SJCRH30 (cell line): ENCODE results near the gene RWDD1. TPM values are rescaled to one million over a fixed set of nuclear protein-coding genes. Genes with fewer than 3 reads are reported as not detected.
A peak's percentile ranks its signal among the peaks of the same experiment; 100 is the strongest.

Experiments
- DNase-seq, 2 experiments: peaks; one replicate each; pipeline ENCODE4 v3.0.0-alpha.2; 2015 to 2020
- H3K27ac ChIP-seq: fragments of 250-450 bp; sonication (Bioruptor Pico); 2 replicates; pipeline ENCODE4 v1.5.1; 2020; ENCODE audit warnings: mild to moderate bottlenecking, moderate library complexity
- H3K27me3 ChIP-seq: fragments of 250-450 bp; sonication (Bioruptor Pico); 2 replicates; pipeline ENCODE4 v1.5.1; 2020; ENCODE audit warnings: mild to moderate bottlenecking, moderate library complexity
- H3K36me3 ChIP-seq: fragments of 250-450 bp; sonication (Bioruptor Pico); 2 replicates; pipeline ENCODE4 v1.5.1; 2020; ENCODE audit warnings: mild to moderate bottlenecking, moderate library complexity
- H3K4me1 ChIP-seq: fragments of 250-450 bp; sonication (Bioruptor Pico); 2 replicates; pipeline ENCODE4 v1.5.1; 2020; ENCODE audit warnings: mild to moderate bottlenecking, moderate library complexity
- H3K4me3 ChIP-seq: fragments of 250-450 bp; sonication (Bioruptor Pico); 2 replicates; pipeline ENCODE4 v1.5.1; 2020; ENCODE audit warnings: mild to moderate bottlenecking, moderate library complexity
- H3K9me3 ChIP-seq: fragments of 250-450 bp; sonication (Bioruptor Pico); replicated peaks from 2 replicates; pipeline ENCODE4 v1.5.1; 2020; ENCODE audit warnings: mild to moderate bottlenecking, moderate library complexity
- total RNA-seq: library from RNA; depleted of rRNA; stranded (reverse); fragments of >200 nt; shearing (Covaris generic); gene quantifications from 2 replicates; pipeline ENCODE4 v1.2.3, GENCODE V29; 2014

The RWDD1 gene
- total RNA-seq, 1 experiment from 2014 or later: 57.0 TPM

- Histone ChIP-seq H3K4me3 (no peak within 1 kb of the TSS), H3K27me3 (no peaks in the 10 kb centered on the region)
- DNase-seq: no peak
Observed at GRCh38 chr6:116545651-116546050, 25.7 kb upstream of the RWDD1 start, which contains the start of gene TRAPPC3L. Gene TRAPPC3L, minus strand, starts transcription at chr6:116545684. Its CDS starts 170 bp downstream, at chr6:116545514.

DNA sequence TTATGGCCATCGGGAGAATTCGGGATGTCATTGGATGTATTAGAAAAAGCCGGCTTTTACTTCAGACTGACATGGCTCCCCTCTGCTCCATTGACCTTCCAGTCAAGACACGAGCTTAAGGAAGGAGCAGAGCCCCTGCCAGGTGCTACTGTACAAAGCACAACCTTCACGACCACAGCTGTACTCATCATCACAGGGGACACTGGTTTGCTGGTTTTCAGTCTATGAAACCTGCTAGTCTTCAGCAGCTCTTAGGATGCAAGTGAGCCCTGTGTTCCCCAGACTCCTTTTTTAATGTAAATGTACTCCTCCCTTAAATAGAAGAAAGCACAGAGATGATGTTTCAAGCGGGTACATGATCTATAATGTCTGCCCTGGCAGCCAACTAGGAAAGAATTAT, 23.9 kb upstream of the RWDD1 start:
- Histone ChIP-seq H3K9me3 (no peaks in the 10 kb centered on the region), H3K36me3 (no peaks in the 10 kb centered on the region), H3K27me3 (no peaks in the 10 kb centered on the region), H3K4me3 (no peak overlapping the region), H3K27ac (no peak overlapping the region), H3K4me1 (peaks cover 19% of the 10 kb centered on the region)
- DNase-seq: no peak

More at GRCh38 chr6:116545651-116546050, 25.7 kb upstream of the RWDD1 start, which contains the start of gene TRAPPC3L:
- H3K27ac ChIP-seq: no peak within 1 kb of the TSS
- H3K4me1 ChIP-seq: peaks cover 24% of the 10 kb centered on the region
- H3K9me3 ChIP-seq: no peaks in the 10 kb centered on the region
- no peaks in the 10 kb centered on the region for H3K36me3 ChIP-seq

DNA sequence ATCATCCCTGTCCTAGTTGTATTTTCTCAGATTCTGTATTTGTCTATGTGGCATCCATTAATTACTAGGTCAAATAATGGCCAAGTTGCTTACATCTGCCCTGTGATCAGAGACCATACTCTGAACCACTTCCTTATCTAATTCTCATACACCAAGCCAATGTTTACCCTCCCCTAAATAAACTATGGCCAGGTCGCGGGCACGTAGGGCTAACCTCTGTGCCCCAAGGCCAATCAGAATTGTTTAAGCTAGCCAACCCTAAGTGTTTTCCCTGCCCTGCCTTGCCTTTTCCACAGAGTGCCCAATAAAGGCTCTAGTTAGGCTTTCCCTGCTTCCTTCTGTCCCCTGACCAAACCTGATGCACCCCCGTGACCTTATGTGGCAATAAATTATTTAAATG, 20.5 kb upstream of the RWDD1 start:
- DNase-seq: no peak
- Histone ChIP-seq H3K27ac (no peak overlapping the region), H3K4me3 (no peak overlapping the region), H3K36me3 (no peaks in the 10 kb centered on the region), H3K9me3 (no peaks in the 10 kb centered on the region), H3K27me3 (no peaks in the 10 kb centered on the region), H3K4me1 (no peaks in the 10 kb centered on the region)

DNA sequence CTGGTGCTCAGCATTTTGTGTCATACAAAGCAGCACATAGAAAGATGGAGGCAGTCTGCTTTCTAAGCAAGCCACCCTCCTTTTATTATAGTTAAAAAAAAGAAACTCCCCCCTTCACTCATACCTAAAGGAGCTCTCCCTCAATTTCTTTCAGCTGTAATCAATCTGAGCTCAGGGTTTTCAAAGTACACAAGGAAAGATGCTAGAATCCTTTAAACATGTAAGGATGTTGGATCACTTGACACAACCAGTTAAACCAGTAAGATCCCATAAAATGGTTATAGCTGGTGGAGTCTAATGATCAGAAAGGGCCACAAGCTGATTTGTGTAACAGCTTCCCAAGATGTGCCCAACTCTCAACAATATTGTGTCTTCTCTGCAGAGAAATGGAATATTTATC, 17.9 kb upstream of the RWDD1 start, which contains the start of gene CALHM4:
CALHM4 (plus strand) TSS at position 301 of the 400 bp plus-strand sequence; CDS start at position 344, 43 bp downstream.
- Histone ChIP-seq H3K4me3 (no peak within 1 kb of the TSS), H3K27ac (no peak within 1 kb of the TSS), H3K27me3 (no peaks in the 10 kb centered on the region), H3K4me1 (peaks cover 4% of the 10 kb centered on the region; the same call in 1 of the 2 replicates), H3K36me3 (no peaks in the 10 kb centered on the region), H3K9me3 (no peaks in the 10 kb centered on the region)
- no peak for DNase-seq

DNA sequence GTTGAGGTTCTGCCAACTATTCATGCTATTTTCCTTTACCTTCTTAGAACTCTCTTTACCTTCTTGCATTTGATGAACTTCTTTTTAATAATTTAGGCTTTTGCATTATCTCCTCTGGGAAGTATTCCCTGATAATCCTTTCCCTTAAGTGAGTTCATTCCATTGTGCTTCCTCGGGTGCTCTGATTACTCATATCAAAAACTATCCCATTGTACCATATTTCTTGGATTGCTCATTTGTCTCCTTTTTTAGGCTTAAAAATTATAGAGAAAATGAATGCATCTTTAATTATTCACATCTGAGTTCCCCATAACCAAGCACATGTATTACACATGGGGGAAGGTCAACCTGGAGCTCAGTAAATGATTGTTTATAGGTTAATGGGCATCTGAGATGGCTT, 15.2 kb upstream of the RWDD1 start:
- DNase-seq: no peak
- H3K27me3 ChIP-seq: no peaks in the 10 kb centered on the region
- no peaks in the 10 kb centered on the region for H3K36me3 ChIP-seq
- H3K4me3 ChIP-seq: no peak overlapping the region
- no peaks in the 10 kb centered on the region for H3K9me3 ChIP-seq
- H3K27ac ChIP-seq: no peak overlapping the region
- H3K4me1 ChIP-seq: peaks cover 4% of the 10 kb centered on the region; the same call in 1 of the 2 replicates

DNA sequence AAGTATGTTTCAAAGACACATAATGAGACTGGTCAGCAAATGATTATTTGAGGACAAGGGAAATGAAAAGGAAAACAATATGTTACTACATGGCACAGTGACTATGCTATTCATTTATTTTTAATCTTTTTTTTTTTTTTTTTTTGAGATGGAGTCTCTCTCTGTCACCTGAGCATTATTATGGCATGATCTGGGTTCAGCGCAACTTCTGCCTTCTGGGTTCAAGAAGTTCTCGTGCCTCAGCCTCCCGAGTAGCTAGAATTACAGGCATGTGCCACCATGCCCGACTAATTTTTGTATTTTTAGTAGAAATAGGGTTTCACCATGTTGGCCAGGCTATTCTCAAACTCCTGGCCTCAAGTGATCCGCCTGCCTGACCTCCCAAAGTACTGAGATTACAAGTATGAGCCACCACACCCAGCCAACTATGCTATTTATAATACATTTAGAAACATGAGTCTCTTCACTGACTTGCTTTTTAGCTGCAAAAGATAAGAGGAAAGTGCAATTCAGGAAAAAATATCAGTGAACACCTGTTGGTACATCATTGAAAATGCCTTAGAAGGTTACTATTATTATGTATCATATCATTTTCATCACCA, 14.4 kb upstream of the RWDD1 start:
- H3K36me3 ChIP-seq: no peaks in the 10 kb centered on the region
- H3K27me3 ChIP-seq: no peaks in the 10 kb centered on the region
- no peaks in the 10 kb centered on the region for H3K9me3 ChIP-seq
- DNase-seq: no peak
- H3K4me3 ChIP-seq: no peak overlapping the region
- H3K4me1 ChIP-seq: peaks cover 4% of the 10 kb centered on the region; the same call in 1 of the 2 replicates
- H3K27ac ChIP-seq: no peak overlapping the region

DNA sequence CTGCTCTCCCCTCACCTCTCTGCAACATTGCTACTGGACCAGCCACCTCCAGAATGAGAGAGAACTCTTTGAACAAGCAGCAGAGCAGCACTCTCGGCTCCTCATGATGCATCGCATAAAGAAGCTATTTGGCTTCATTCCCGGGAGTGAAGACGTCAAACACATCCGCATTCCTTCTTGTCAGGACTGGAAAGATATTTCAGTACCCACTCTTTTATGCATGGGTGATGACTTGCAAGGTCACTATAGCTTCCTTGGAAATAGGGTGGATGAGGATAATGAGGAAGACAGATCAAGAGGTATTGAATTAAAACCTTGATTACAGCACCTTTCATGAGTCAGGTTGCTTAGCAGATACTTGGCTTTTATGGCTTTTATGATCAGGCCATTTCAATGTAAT, 13.4 kb upstream of the RWDD1 start:
- peak in 1 of 2 experiments; percentile 43 for DNase-seq
- Histone ChIP-seq H3K27ac (no peak overlapping the region), H3K36me3 (no peaks in the 10 kb centered on the region), H3K4me1 (peaks cover 4% of the 10 kb centered on the region; the same call in 1 of the 2 replicates), H3K27me3 (no peaks in the 10 kb centered on the region), H3K9me3 (no peaks in the 10 kb centered on the region), H3K4me3 (no peak overlapping the region)

DNA sequence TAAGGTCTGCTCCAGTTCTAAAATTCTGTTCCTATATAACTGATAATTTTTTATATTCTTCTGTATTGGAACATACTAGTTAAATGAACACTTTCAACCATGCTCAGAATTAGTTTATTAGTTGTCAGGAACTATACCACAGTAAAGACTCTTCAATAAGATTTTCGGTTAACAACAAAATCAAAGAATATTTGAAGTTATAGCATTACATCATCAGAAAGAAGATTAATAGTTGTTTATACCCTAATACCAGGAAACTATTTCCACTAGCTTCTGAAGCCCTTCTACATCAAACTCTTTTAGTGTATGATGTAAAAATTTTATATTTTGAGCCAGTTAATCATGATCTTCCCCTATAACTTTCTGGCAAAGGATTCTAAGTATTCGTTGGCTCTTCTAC, 11.2 kb upstream of the RWDD1 start:
- H3K4me1 ChIP-seq: peaks cover 6% of the 10 kb centered on the region; the same call in 1 of the 2 replicates
- no peaks in the 10 kb centered on the region for H3K27me3 ChIP-seq
- H3K9me3 ChIP-seq: no peaks in the 10 kb centered on the region
- no peaks in the 10 kb centered on the region for H3K36me3 ChIP-seq
- no peak for DNase-seq
- no peak overlapping the region for H3K4me3 ChIP-seq
- no peak overlapping the region for H3K27ac ChIP-seq

GRCh38 chr6:116561377-116562018, 9.8 kb upstream of the RWDD1 start:
- Histone ChIP-seq H3K4me1 (peaks cover 6% of the 10 kb centered on the region; the same call in 1 of the 2 replicates), H3K4me3 (no peak overlapping the region), H3K9me3 (no peaks in the 10 kb centered on the region), H3K36me3 (no peaks in the 10 kb centered on the region), H3K27me3 (no peaks in the 10 kb centered on the region), H3K27ac (no peak overlapping the region)
- DNase-seq: peak; percentile 57 to 84

DNA sequence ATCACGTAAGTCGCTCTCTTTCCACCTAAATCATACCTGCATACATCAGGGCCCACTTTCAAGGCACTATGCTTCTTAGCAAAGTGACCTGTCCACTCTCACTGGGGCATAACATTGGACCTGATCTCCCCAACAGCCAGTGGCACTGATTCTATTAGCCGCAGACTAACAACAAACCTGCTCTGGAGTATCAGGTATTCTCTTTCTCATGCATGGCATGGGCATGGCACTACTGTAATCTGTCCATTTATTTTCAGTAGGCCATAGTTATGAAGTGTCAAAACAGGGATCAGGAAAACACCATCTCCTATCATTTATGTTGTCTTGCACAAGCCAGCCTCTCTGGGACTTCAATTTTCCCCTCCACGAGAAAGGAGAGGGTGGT, 9.3 kb upstream of the RWDD1 start:
- Histone ChIP-seq H3K27ac (no peak overlapping the region), H3K4me3 (no peak overlapping the region), H3K27me3 (no peaks in the 10 kb centered on the region), H3K4me1 (peaks cover 6% of the 10 kb centered on the region; the same call in 1 of the 2 replicates), H3K36me3 (no peaks in the 10 kb centered on the region), H3K9me3 (no peaks in the 10 kb centered on the region)
- no peak for DNase-seq

- no peak overlapping the region for H3K4me3 ChIP-seq
- no peak overlapping the region for H3K27ac ChIP-seq
- peaks cover 6% of the 10 kb centered on the region; the same call in 1 of the 2 replicates for H3K4me1 ChIP-seq
- DNase-seq: no peak
- H3K27me3 ChIP-seq: no peaks in the 10 kb centered on the region
- no peaks in the 10 kb centered on the region for H3K9me3 ChIP-seq
- H3K36me3 ChIP-seq: no peaks in the 10 kb centered on the region
Observed at GRCh38 chr6:116562614-116563013, 8.7 kb upstream of the RWDD1 start.

DNA sequence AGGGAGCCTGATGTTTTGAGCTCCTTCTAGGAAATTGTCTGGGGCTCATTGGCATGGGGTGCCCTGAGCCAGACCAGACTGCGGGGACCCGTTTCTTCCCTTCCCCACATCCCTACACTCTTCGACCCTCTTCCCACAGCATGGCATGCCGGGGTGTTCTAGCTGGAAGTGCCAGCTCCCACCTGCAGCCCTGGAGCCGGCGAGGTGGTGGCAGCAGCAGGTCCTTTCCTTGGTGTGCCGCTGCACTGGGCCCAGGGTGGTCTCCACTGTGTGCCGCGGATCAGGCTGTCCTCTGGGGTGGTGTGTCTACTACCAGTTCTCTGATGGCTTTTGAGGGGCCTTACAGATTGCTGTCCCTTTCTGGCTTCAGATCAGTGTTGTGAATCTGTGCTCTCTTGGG, 7.5 kb upstream of the RWDD1 start:
- DNase-seq: no peak
- Histone ChIP-seq H3K4me1 (0 out of 2 replicates have a peak, but pooled peaks cover 2% of the 10 kb centered on the region), H3K27ac (no peak overlapping the region), H3K4me3 (no peak overlapping the region), H3K36me3 (no peaks in the 10 kb centered on the region), H3K27me3 (no peaks in the 10 kb centered on the region), H3K9me3 (no peaks in the 10 kb centered on the region)

GRCh38 chr6:116564311-116564710, 7.0 kb upstream of the RWDD1 start:
- no peaks in the 10 kb centered on the region for H3K9me3 ChIP-seq
- H3K4me1 ChIP-seq: 0 out of 2 replicates have a peak, but pooled peaks cover 2% of the 10 kb centered on the region
- no peak for DNase-seq
- H3K36me3 ChIP-seq: no peaks in the 10 kb centered on the region
- H3K27me3 ChIP-seq: no peaks in the 10 kb centered on the region
- H3K4me3 ChIP-seq: no peak overlapping the region
- H3K27ac ChIP-seq: no peak overlapping the region

GRCh38 chr6:116564921-116565872, 6.1 kb upstream of the RWDD1 start:
- peak overlapping the region; percentile 45 for H3K4me3 ChIP-seq
- H3K36me3 ChIP-seq: no peaks in the 10 kb centered on the region
- no peak overlapping the region for H3K27ac ChIP-seq
- H3K9me3 ChIP-seq: no peaks in the 10 kb centered on the region
- peak in 1 of 2 experiments; percentile 5 for DNase-seq
- no peaks in the 10 kb centered on the region for H3K27me3 ChIP-seq
- 0 out of 2 replicates have a peak, but pooled peaks cover 2% of the 10 kb centered on the region for H3K4me1 ChIP-seq
